Stomach smooth muscle (tissue), 2 donors: ENCODE results near the gene MED16.
"Not testable (repeated sequence)": the region's sequence is repeated elsewhere in the genome, so short reads cannot be mapped to it uniquely, and the experiment has no call there.

ENCODE experiments used
- H3K27ac ChIP-seq: one replicate; pipeline ENCODE4 v1.7.0; 2013; ENCODE audit warnings: mild to moderate bottlenecking, low read length, inconsistent platforms
- H3K27me3 ChIP-seq, 2 donors: one replicate each; pipeline ENCODE4 v1.7.0; 2013; ENCODE audit warnings: low read length in 2 of 2; ENCODE audit not compliant: insufficient read depth in 2 of 2, control insufficient read depth in 1 of 2
- H3K36me3 ChIP-seq, 2 donors: one replicate each; pipeline ENCODE4 v1.7.0; 2013; ENCODE audit warnings: low read length in 2 of 2; ENCODE audit not compliant: control insufficient read depth in 2 of 2, insufficient read depth in 2 of 2
- H3K4me1 ChIP-seq: one replicate; pipeline ENCODE4 v1.7.0; 2013; ENCODE audit warnings: low read length; ENCODE audit not compliant: control insufficient read depth, insufficient read depth
- H3K4me3 ChIP-seq, 2 donors: one replicate each; pipeline ENCODE4 v1.7.0; 2013; ENCODE audit warnings: low read length in 2 of 2
- H3K9ac ChIP-seq, 2 donors: one replicate each; pipeline ENCODE4 v1.7.0; 2013; ENCODE audit warnings: low read length in 2 of 2, mild to moderate bottlenecking in 1 of 2
- H3K9me3 ChIP-seq, 2 donors: one replicate each; pipeline ENCODE4 v1.7.0; 2013; ENCODE audit warnings: low read length in 2 of 2; ENCODE audit not compliant: control insufficient read depth in 2 of 2
- donor health status: healthy.
- donor health status: Pancreatic carcinoma.

Gene MED16

DNA sequence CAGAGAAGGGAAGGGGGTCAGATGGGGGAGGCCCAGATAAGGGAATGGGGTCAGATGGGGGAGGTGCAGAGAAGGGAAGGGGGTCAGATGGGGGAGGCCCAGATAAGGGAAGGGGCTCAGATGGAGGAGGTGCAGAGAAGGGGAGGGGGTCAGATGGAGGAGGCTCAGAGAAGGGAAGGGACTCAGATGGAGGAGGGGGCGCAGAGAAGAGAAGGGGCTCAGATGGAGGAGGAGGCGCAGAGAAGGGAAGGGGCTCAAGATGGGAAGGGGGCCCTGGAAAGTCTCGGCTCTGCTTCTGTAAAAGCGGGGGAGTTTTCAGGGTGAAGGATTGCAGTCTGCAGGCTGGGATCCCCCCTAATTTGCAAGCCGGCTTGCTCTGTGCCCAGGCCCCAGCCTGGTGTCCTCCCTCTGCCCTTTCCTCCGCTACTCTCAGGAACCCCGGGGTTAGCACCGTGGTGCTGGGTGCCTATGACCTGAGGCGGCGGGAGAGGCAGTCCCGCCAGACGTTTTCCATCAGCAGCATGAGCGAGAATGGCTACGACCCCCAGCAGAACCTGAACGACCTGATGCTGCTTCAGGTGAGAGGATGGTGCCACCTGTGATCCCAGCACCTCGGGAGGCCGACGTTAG is 63.7 kb downstream of the MED16 start:
- Histone ChIP-seq H3K4me3 (no peak overlapping the region), H3K4me1 (no peaks in the 10 kb centered on the region), H3K27me3 (peaks cover 11 to 15% of the 10 kb centered on the region in 2 donors), H3K36me3 (no peaks in the 10 kb centered on the region), H3K27ac (no peak overlapping the region), H3K9ac (no peak overlapping the region), H3K9me3 (no peaks in the 10 kb centered on the region)

DNA sequence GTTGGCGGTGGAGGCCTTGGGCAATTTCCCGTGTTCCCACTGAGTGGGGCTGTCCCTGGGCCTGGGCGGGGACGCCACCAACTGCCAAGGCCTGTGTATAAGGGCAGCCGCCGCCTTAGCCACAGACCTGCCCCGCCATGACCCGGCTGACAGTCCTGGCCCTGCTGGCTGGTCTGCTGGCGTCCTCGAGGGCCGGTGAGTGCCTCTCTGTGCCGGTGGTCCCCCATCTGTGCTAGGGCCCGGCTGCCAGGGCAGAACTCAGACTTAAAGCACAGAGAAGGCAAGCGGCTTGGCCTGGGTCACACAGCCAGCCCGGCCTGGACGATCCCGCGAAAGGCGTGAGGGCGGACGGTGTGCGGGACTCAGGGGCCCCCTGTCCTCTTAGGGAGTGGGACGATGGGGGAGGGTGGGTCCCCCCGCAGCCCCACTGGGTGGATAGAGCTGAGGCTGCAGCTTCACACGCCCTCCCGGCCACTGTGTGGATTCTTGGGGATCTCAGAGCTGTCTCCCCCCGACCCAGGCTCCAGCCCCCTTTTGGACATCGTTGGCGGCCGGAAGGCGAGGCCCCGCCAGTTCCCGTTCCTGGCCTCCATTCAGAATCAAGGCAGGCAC is 65.2 kb downstream of the MED16 start, which contains the start of gene AZU1:
Gene AZU1, plus strand, starts transcription at position 128 of the 612 bp plus-strand sequence. Its CDS starts 10 bp downstream, at position 138.
- peaks cover 17 to 18% of the 10 kb centered on the region in 2 donors for H3K27me3 ChIP-seq
- H3K4me3 ChIP-seq, result no peak within 1 kb of the TSS
- H3K4me1 ChIP-seq, result no peaks in the 10 kb centered on the region
- H3K9ac ChIP-seq, result no peak within 1 kb of the TSS
- no peaks in the 10 kb centered on the region for H3K9me3 ChIP-seq
- no peaks in the 10 kb centered on the region for H3K36me3 ChIP-seq
- H3K27ac ChIP-seq, result no peak within 1 kb of the TSS

DNA sequence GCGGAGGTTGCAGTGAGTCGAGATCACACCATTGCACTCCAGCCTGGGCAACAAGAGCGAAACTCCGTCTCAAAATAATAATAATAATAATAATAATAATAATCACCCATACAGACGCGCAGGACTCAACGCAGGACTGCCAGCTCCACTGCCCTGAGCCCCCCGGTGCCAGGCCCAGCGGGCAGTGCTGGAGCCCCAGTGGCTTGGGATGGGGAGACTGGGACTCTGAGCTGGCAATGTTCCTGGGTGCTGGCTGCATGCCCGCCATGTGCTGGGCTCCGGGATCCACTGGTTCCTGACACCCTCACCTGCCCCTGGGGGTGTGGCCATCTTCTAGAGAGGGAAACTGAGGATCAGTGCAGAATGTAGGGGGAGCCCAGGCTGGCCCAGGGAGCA is 65.7 kb downstream of the MED16 start:
- H3K36me3 ChIP-seq, result no peaks in the 10 kb centered on the region
- no peak overlapping the region for H3K4me3 ChIP-seq
- peaks cover 19 to 22% of the 10 kb centered on the region in 2 donors for H3K27me3 ChIP-seq
- H3K9ac ChIP-seq, result no peak overlapping the region
- no peaks in the 10 kb centered on the region for H3K4me1 ChIP-seq
- no peak overlapping the region for H3K27ac ChIP-seq
- no peaks in the 10 kb centered on the region for H3K9me3 ChIP-seq

DNA sequence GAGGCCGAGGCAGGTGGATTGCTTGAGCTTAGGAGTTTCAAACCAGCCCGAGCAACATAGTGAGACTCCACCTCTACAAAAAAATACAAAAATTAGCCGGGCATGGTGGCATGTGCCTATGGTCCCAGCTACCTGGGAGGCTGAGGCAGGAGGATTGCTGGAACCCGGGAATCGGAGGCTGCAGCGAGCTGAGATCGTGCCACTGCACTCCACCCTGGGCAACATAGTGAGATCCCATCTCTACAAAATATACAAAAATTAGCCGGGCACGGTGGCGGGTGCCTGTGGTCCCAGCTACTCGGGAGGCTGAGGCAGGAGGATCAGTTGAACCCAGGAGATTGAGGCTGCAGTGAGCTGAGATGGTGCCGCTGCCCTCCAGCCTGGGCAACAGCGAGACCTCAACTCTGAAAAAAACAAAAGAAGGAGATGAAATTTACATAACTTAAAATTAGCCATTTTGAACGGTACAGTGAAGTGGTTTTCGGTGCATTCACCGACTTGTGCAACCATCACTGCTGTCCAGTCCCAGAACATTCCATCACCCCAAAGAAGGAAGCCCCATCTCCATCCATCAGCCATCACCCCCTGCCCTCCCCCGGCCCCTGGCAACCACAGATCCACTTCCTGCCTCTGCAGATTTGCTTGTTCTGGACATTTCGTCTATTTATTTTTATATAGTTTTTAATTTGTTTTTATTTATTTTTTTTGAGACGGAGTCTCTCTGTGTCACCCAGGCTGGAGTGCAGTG is 66.9 kb downstream of the MED16 start:
- Histone ChIP-seq H3K4me1 (peaks cover 5% of the 10 kb centered on the region), H3K27me3 (peaks cover 15 to 24% of the 10 kb centered on the region in 2 donors), H3K36me3 (no peaks in the 10 kb centered on the region), H3K9me3 (no peaks in the 10 kb centered on the region), H3K9ac (no peak overlapping the region), H3K4me3 (no peak overlapping the region), H3K27ac (no peak overlapping the region)

DNA sequence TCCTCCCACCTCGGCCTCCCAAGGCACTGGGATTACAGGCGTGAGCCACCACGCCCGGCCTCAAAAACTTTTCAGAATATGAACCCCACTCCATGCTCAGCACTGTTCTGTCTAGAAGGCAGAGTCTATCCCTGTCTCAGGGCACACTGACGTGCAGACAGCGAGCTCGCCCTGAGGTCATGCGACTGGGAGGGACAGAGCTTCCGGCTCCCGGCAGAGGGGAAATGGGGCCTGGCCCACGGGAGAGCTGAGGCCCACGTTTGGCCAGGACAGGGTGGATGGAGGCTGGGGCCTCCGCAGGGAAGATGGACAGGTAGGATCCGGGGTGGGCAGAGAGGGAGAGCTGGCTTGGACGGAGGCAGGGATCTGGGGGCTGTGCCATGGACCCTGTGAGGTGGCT is 68.1 kb downstream of the MED16 start:
- Histone ChIP-seq H3K27ac (no peak overlapping the region), H3K4me3 (no peak overlapping the region), H3K36me3 (no peaks in the 10 kb centered on the region), H3K27me3 (peaks cover 11 to 19% of the 10 kb centered on the region in 2 donors), H3K9ac (no peak overlapping the region), H3K4me1 (peaks cover 5% of the 10 kb centered on the region), H3K9me3 (no peaks in the 10 kb centered on the region)

DNA sequence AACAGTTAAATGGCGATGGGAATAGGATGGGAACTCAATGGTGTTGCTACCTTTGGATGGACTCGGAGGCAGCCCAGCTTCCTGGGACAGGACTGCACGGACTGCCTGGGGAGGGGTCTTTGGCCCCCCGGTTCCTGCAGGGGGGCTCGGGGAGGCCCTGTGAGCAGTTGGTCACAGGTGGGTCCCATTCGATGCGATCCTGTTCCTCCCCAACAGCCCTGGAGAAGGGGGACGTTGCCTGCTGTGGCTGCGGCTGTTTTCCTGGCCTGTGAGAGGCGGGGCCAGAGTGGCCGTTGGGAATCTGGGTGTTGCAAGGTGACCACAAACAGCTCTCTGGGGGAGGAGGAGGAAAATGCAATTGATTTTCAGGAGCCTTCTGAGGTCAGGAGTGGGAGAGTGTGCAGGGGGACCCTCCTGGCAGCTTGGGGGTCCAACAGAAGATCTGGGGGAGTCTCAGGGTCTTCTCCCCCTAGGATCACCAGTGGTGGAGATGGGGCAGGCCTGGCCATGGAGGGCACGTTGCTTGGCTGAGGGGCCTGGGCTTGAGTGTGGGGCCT is 69.3 kb downstream of the MED16 start:
- Histone ChIP-seq H3K9me3 (no peaks in the 10 kb centered on the region), H3K36me3 (no peaks in the 10 kb centered on the region), H3K9ac (no peak overlapping the region), H3K4me3 (no peak overlapping the region), H3K27me3 (peaks cover 9 to 19% of the 10 kb centered on the region in 2 donors), H3K4me1 (peaks cover 5% of the 10 kb centered on the region), H3K27ac (no peak overlapping the region)

DNA sequence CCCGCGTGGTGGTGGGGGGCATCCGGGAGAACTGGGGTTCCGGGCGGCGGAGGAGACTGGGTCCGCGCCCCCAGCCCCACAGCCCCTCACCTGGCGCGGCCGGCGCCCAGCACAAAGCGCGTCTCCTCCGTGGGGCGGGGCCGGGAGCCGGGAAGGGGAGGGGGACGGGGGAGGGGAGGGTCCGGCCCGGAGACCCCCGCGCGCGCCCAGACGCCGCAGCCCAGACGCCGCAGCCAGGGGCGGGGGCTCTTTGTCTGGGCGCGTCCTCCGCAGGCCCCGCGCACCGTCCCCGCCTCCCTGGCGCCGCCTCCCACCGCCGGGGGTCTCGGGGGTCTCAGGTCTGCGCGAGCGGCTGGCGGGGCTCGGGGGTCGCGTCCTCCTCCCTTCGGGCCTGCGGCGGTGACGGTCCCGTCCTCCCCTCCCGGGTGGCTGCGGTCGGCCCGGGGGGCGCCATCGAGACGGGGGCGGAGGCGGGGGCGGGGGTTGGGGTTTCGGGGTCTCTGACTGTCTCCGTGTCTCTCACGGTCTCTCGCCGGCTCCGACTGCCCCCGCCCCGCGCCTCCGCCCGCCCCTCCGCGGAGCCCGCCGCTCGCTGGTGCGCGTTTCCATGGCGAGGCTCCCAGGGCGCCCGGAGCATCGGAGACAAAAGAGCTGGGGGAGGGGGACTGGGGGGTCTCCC is 71.0 kb downstream of the MED16 start, which contains the start of gene PLPPR3:
Gene PLPPR3, minus strand, starts transcription at position 131 of the 679 bp plus-strand sequence. CDS start 396 bp downstream, outside the sequence.
- peaks cover 7 to 17% of the 10 kb centered on the region in 2 donors for H3K27me3 ChIP-seq
- no peak within 1 kb of the TSS for H3K27ac ChIP-seq
- H3K36me3 ChIP-seq, result no peaks in the 10 kb centered on the region

DNA sequence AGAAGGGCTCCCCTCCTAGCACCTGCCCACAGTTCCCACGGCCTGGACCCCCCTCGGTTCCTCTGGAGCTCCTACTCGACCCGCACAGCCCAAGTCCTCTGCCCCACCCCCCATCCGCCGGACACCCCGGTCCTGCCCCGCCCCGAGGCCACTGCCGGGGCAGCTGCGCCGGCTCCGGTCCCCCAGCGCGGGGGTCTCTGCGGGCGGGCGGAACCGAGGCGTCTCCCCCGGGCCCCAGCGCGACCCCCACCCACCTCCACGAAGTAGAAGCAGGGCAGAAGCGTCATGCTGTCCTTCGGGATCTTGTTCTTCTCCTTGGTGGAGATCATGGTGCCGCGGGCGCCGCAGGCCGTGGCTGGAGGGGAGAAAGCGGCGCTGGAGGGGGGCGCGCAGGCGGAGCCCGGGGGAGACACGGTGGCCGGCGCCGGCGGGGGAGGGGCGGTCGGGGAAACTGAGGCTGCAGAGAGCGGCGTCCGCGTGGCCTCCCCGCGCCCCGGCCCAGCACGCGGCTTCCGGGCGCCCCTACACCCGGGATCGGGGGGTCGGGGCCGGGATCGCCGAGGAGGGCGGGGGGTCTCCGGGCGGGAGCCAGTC is 71.7 kb downstream of the MED16 start:
- Histone ChIP-seq H3K36me3 (no peaks in the 10 kb centered on the region), H3K27ac (no peak overlapping the region), H3K9ac (no peak overlapping the region), H3K4me1 (peaks cover 5% of the 10 kb centered on the region), H3K27me3 (peaks cover 7 to 17% of the 10 kb centered on the region in 2 donors), H3K9me3 (no peaks in the 10 kb centered on the region), H3K4me3 (peak overlapping the region in 1 of 2 donors; percentile 29)

More for the DNA sequence above, 71.0 kb downstream of the MED16 start, which contains the start of gene PLPPR3:
- H3K9ac ChIP-seq, result no peak within 1 kb of the TSS
- peaks cover 5% of the 10 kb centered on the region for H3K4me1 ChIP-seq
- peak within 1 kb of the TSS in 1 of 2 donors; percentile 29 for H3K4me3 ChIP-seq
- no peaks in the 10 kb centered on the region for H3K9me3 ChIP-seq

DNA sequence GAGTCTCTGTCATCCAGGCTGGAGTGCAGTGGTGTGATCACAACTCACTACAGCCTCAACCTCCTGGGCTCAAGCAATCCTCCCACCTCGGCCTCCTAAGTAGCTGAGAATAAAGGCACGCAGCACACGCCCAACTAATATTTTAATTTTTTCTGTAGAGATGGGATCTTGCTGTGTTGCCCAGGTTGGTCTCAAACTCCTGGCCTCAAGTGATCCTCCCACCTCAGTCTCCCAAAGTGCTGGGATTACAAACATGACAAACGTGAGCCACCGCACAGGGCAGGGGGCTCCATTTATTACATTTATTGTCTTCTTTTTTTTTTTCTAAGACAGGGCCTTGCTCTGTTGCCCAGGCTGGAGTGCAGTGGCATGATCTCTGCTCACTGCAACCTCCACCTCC is 72.8 kb downstream of the MED16 start:
- not testable (repeated sequence) for H3K27ac ChIP-seq, H3K4me1 ChIP-seq

More for the DNA sequence above, 72.8 kb downstream of the MED16 start:
- not testable (repeated sequence) for H3K9ac ChIP-seq, H3K9me3 ChIP-seq, H3K4me3 ChIP-seq, H3K36me3 ChIP-seq
- peaks cover 7 to 17% of the 10 kb centered on the region in 2 donors for H3K27me3 ChIP-seq
